Measurements from ENCODE around the gene GPC5.
"Not testable (repeated sequence)": the region's sequence is repeated elsewhere in the genome, so short reads cannot be mapped to it uniquely, and the experiment has no call there.

Gene GPC5

GRCh38 chr13:91648012-91648411 lies 249.6 kb downstream of the GPC5 start:
- H3K27me3 Mint-ChIP-seq, result no peaks in the 10 kb centered on the region
- H3K4me3 Mint-ChIP-seq, result no peak overlapping the region
- H3K36me3 Mint-ChIP-seq, result no peaks in the 10 kb centered on the region
- H3K4me1 Mint-ChIP-seq, result no peaks in the 10 kb centered on the region
- ATAC-seq, result no peak
- H3K27ac Mint-ChIP-seq, result no peak overlapping the region
- peaks cover 3% of the 10 kb centered on the region for H3K9me3 Mint-ChIP-seq

DNA sequence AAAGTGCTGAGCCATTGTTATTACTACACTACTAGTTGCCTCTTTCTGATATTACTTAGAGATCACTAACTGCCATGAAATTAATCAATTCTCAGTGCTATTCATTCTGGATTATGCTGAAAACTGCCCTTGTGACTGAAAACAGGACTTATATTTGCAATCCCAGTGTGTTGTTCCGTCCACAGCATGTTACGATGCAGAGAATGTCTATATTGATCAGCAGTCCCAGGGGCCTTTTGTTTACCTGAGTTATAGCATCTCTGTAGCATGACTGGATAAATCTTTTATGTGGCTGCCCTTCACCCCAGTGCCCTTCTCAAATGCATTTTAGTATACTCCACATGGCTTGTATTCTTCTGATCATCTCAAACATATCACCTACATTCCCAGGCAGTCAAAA lies 251.0 kb downstream of the GPC5 start:
- ATAC-seq, result no peak

GRCh38 chr13:91652404-91653301 lies 254.2 kb downstream of the GPC5 start:
- H3K27me3 Mint-ChIP-seq, result no peaks in the 10 kb centered on the region
- no peaks in the 10 kb centered on the region for H3K4me1 Mint-ChIP-seq
- no peak overlapping the region for H3K27ac Mint-ChIP-seq
- H3K36me3 Mint-ChIP-seq, result no peaks in the 10 kb centered on the region
- peaks cover 5% of the 10 kb centered on the region for H3K9me3 Mint-ChIP-seq
- no peak for ATAC-seq
- H3K4me3 Mint-ChIP-seq, result no peak overlapping the region

More for the DNA sequence above, 251.0 kb downstream of the GPC5 start:
- Mint-ChIP-seq H3K27me3 (no peaks in the 10 kb centered on the region), H3K36me3 (no peaks in the 10 kb centered on the region), H3K9me3 (peaks cover 3% of the 10 kb centered on the region), H3K4me3 (no peak overlapping the region), H3K27ac (no peak overlapping the region), H3K4me1 (no peaks in the 10 kb centered on the region)

DNA sequence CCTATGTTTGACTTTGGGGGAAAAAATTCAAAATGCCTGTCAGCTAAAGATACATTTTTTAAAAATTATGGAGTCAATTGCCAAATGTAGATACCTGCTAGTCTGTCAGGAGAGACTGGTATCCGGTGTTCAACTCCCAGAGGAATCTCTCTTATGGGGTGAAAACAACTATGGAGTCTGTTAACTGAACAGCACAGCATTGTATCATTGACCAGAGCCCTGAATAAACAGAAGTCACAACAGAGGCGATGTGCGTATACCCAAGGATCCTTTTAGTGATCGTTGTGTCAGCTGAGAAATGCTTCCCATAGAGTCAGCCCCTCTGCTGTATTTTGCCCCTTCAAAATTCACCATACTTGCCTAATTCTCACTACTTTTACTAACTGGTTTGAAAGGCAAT lies 257.3 kb downstream of the GPC5 start:
- Mint-ChIP-seq H3K9me3 (peaks cover 2% of the 10 kb centered on the region), H3K27ac (no peak overlapping the region)
- no peak for ATAC-seq

GRCh38 chr13:91657283-91657682 lies 258.9 kb downstream of the GPC5 start:
- Mint-ChIP-seq H3K36me3 (no peaks in the 10 kb centered on the region), H3K27me3 (no peaks in the 10 kb centered on the region), H3K4me3 (no peak overlapping the region), H3K27ac (no peak overlapping the region), H3K4me1 (no peaks in the 10 kb centered on the region), H3K9me3 (peaks cover 2% of the 10 kb centered on the region)
- ATAC-seq, result no peak

More for the DNA sequence above, 257.3 kb downstream of the GPC5 start:
- Mint-ChIP-seq H3K36me3 (no peaks in the 10 kb centered on the region), H3K4me1 (no peaks in the 10 kb centered on the region), H3K27me3 (no peaks in the 10 kb centered on the region), H3K4me3 (no peak overlapping the region)

DNA sequence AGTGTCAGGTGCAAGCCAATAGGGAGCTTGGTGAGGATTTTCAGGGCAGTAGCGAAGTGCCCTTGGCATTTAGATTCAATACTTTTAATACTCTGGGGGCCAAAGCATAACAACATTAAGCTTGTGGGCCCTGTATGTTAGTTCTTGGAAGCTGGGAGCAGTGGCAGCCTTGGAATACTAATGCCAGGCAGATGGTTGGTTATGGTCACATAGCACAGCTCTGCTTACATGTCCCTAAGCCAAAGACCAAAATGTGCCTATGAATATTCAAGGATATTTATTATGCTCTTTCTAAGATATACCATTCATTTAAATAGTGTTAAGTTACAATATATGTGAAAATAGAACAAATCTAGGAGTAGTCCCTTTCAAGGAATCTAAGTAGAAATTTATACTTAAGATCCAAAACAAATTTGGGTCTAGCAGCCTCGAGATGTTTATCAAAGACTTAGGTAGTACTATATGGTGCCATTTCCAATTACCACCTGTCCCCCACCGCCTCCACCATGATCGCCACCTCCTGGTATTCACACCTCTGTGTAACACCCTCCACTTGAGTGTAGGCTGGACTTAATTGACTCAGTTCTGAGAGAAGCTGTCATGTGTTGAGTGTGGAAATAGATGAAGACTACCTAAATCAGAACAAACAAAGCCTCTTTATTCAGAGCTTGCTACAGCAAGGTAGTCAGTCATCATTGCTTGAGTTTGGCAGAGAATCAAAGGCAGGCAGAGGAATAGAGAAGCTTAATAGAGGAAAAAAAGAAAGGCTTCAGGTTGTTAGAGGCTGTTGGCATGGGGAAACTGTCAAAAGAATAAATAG lies 261.0 kb downstream of the GPC5 start:
- no peaks in the 10 kb centered on the region for H3K27me3 Mint-ChIP-seq
- peaks cover 2% of the 10 kb centered on the region for H3K9me3 Mint-ChIP-seq
- H3K27ac Mint-ChIP-seq, result no peak overlapping the region
- H3K4me1 Mint-ChIP-seq, result no peaks in the 10 kb centered on the region
- H3K4me3 Mint-ChIP-seq, result no peak overlapping the region
- no peaks in the 10 kb centered on the region for H3K36me3 Mint-ChIP-seq
- no peak for ATAC-seq

- H3K4me1 Mint-ChIP-seq, result no peaks in the 10 kb centered on the region
- peaks cover 2% of the 10 kb centered on the region for H3K9me3 Mint-ChIP-seq
Observed at GRCh38 chr13:91660076-91660415, 261.6 kb downstream of the GPC5 start.

DNA sequence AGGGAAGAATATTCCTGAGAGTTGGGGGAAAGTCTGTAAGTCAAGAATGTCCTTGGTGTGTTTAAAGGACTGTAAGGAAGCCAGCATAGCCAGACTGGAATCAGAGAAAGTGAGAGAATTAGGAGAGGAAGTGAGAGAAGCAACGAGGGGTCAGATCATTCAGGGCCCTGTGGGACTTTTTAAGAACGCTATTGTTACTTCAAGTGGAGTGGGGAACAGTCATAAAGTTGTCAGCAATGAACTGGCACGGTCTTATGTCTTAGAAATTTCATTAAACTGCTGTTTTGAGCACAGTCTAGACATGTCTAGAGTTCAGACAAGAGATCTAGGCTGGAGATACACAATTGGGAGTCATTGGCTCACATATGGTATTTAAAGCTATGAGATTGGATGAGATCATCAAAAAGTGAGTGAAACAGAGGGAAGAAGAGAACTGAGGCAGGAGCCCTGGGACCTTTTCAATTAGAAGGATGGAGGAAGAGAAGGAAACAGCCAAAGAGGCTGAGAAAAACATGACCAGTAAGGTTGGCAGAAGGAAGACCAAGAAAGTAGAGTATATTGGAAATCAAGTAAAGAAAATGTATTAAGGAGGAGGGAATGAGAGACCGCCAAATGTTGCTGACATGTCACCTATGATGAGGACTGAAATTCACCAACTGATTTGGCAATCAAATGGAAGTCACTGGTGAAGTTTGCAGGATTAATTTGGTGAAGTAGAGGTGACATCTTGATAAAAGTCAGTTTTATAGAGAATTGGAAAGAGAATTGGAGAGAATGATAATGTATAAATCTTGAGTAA lies 263.5 kb downstream of the GPC5 start:
- peaks cover 2% of the 10 kb centered on the region for H3K9me3 Mint-ChIP-seq
- H3K4me1 Mint-ChIP-seq, result no peaks in the 10 kb centered on the region
- no peak overlapping the region for H3K4me3 Mint-ChIP-seq
- H3K36me3 Mint-ChIP-seq, result no peaks in the 10 kb centered on the region
- H3K27me3 Mint-ChIP-seq, result no peaks in the 10 kb centered on the region
- H3K27ac Mint-ChIP-seq, result no peak overlapping the region
- no peak for ATAC-seq

More at GRCh38 chr13:91660076-91660415, 261.6 kb downstream of the GPC5 start:
- no peaks in the 10 kb centered on the region for H3K27me3 Mint-ChIP-seq
- H3K4me3 Mint-ChIP-seq, result no peak overlapping the region
- no peaks in the 10 kb centered on the region for H3K36me3 Mint-ChIP-seq
- no peak for ATAC-seq
- H3K27ac Mint-ChIP-seq, result no peak overlapping the region

GRCh38 chr13:91664039-91664438 lies 265.6 kb downstream of the GPC5 start:
- no peaks in the 10 kb centered on the region for H3K27me3 Mint-ChIP-seq
- H3K4me1 Mint-ChIP-seq, result no peaks in the 10 kb centered on the region
- no peak overlapping the region for H3K4me3 Mint-ChIP-seq
- no peaks in the 10 kb centered on the region for H3K9me3 Mint-ChIP-seq
- H3K36me3 Mint-ChIP-seq, result no peaks in the 10 kb centered on the region
- ATAC-seq, result no peak
- H3K27ac Mint-ChIP-seq, result no peak overlapping the region

DNA sequence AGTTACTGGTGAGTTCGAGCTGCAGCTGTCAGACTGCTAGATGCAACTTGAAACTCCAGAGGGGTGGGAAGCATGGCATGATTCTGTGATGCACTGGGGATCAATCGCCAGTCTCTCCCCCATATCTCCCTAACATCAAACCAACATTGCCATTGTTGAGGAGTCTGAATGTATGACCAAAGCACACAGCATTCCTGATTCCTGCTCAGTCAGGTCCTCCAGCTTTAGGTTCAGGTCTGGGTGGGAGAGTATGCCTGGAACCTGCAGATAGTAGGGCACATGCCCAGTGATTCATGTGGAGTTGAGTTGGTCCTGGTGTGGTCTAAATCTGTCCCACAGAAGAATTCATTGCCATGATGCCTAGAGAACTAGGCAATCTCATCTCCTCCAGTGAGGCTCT lies 269.1 kb downstream of the GPC5 start:
- Mint-ChIP-seq H3K9me3 (no peaks in the 10 kb centered on the region), H3K36me3 (no peaks in the 10 kb centered on the region), H3K27ac (no peak overlapping the region), H3K4me1 (no peaks in the 10 kb centered on the region), H3K4me3 (no peak overlapping the region), H3K27me3 (no peaks in the 10 kb centered on the region)
- no peak for ATAC-seq

DNA sequence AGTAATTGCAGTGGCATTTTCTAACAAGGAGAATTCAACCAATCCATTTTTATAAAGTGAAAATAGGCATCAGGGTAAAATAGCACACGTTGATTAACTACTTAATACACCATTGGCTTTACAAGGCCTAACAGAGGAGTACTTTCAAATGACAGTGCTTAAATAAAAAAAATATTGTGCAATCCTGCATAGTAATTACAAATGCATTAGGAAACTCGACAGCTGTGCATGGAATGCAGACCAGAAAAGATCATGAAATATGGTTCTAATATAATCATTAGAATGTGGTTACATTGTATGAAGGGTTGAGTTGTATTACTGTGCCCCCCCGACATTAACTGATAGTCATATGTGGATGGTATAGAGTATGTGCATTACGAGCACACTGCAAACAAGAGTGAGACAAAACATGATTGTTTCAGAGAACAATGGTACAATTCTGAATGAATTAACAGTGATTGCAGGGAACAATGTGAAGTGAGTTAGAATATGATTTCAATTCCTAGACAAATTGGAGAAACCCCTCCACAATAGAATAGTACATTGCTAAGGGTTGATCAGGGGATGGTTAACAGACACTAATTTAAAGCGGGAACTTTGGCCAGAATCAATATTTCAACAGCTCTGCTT lies 270.6 kb downstream of the GPC5 start:
- H3K36me3 Mint-ChIP-seq, result no peaks in the 10 kb centered on the region
- no peak overlapping the region for H3K27ac Mint-ChIP-seq
- H3K4me1 Mint-ChIP-seq, result no peaks in the 10 kb centered on the region
- no peak for ATAC-seq
- H3K9me3 Mint-ChIP-seq, result no peaks in the 10 kb centered on the region
- H3K27me3 Mint-ChIP-seq, result no peaks in the 10 kb centered on the region
- H3K4me3 Mint-ChIP-seq, result no peak overlapping the region

DNA sequence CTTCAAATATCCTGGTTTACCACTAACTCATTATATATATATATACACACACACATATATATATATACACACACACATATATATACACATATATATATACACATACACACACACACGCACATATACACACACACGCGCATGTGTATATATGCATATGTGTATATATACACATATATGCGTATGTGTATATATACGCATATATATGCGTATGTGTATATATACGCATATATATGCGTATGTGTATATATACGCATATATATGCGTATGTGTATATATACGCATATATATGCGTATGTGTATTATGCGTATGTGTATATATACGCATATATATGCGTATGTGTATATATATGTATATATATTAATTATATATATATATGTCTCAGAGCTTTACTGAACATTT lies 275.9 kb downstream of the GPC5 start:
- ATAC-seq, H3K9me3 Mint-ChIP-seq, H3K4me3 Mint-ChIP-seq, H3K36me3 Mint-ChIP-seq, H3K27me3 Mint-ChIP-seq, H3K4me1 Mint-ChIP-seq, H3K27ac Mint-ChIP-seq: not testable (repeated sequence)

GRCh38 chr13:91684746-91685145 lies 286.3 kb downstream of the GPC5 start:
- no peak for ATAC-seq
- Mint-ChIP-seq H3K9me3 (no peaks in the 10 kb centered on the region), H3K4me1 (no peaks in the 10 kb centered on the region), H3K27me3 (no peaks in the 10 kb centered on the region), H3K36me3 (no peaks in the 10 kb centered on the region), H3K27ac (no peak overlapping the region), H3K4me3 (no peak overlapping the region)

DNA sequence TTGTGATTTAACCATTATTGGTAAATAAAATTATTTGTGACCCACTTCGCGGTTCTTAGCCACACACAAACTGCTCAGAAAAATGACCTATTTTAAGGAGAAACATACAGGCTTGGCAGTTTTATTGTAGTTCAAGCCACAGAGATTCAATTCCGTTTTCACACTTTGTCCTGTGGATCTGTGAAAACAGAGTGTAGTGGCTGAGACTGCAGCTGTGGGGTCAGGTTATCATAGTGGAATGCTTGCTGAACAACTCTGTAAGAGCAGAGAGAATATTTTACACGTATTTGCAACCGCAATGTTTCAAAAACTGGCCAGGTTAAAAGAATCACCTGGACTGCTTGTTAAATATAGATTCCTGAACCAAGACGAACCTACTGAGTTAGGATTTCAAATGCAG lies 292.5 kb downstream of the GPC5 start:
- H3K4me3 Mint-ChIP-seq, result no peak overlapping the region
- H3K27ac Mint-ChIP-seq, result no peak overlapping the region
- no peak for ATAC-seq
- H3K27me3 Mint-ChIP-seq, result no peaks in the 10 kb centered on the region
- no peaks in the 10 kb centered on the region for H3K9me3 Mint-ChIP-seq
- no peaks in the 10 kb centered on the region for H3K36me3 Mint-ChIP-seq
- no peaks in the 10 kb centered on the region for H3K4me1 Mint-ChIP-seq

GRCh38 chr13:91693466-91693865 lies 295.0 kb downstream of the GPC5 start:
- Mint-ChIP-seq H3K4me1 (no peaks in the 10 kb centered on the region), H3K36me3 (no peaks in the 10 kb centered on the region), H3K9me3 (no peaks in the 10 kb centered on the region)

More at GRCh38 chr13:91693466-91693865, 295.0 kb downstream of the GPC5 start:
- Mint-ChIP-seq H3K27ac (no peak overlapping the region), H3K4me3 (no peak overlapping the region), H3K27me3 (no peaks in the 10 kb centered on the region)
- ATAC-seq, result no peak
